ENCODE data around the gene PEX11G. TPM values are rescaled to one million over a fixed set of nuclear protein-coding genes. Genes with fewer than 3 reads are reported as not detected.

Gene PEX11G
- total and polyA plus RNA-seq, 9 of the 15 experiments (the other 6 are each of a cell fraction or from before 2014, with no cell fraction given): 0.07 to 3.2 (median 0.70) TPM; not detected in 1

DNA sequence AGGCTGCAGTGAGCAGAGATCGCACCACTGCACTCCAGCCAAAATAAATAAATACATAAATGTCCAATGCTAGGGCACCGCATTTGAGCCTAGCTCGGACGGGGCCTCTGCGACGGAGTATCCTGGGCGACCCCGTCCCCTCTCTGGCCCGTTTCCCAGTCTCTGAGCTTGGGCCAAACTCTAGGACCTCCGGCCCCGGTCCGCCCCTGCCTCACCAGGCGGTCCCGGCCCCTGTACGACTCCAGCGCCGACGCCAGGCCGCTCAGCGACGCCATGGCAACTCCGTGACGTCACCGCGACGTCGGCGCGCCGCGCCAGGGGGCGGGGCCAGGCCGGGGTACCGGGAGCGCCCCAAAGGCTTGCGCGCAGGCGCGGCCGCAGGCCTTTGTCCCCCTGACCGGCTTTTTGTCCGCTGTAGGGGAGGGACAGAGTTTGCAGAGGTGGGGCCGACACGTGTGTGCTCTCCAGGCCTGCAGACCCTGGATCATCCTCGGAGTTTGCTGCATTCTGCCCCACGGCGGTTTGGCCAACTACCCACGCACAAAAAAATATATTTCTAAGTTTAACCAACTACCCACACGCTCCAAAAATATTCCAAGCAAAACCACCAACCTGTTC lies at the start of gene PEX11G (continued):
- TF ChIP-seq, protein P1, sequence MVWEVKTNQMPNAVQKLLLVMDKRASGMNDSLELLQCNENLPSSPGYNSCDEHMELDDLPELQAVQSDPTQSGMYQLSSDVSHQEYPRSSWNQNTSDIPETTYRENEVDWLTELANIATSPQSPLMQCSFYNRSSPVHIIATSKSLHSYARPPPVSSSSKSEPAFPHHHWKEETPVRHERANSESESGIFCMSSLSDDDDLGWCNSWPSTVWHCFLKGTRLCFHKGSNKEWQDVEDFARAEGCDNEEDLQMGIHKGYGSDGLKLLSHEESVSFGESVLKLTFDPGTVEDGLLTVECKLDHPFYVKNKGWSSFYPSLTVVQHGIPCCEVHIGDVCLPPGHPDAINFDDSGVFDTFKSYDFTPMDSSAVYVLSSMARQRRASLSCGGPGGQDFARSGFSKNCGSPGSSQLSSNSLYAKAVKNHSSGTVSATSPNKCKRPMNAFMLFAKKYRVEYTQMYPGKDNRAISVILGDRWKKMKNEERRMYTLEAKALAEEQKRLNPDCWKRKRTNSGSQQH (CRISPR knock-in tag; IDR thresholded peaks at IDR 0.05): no peak
- no peak for TF ChIP-seq NCOA4 (IDR thresholded peaks at IDR 0.05; ENCODE audit: partially characterized antibody)
- TF ChIP-seq, protein P2, sequence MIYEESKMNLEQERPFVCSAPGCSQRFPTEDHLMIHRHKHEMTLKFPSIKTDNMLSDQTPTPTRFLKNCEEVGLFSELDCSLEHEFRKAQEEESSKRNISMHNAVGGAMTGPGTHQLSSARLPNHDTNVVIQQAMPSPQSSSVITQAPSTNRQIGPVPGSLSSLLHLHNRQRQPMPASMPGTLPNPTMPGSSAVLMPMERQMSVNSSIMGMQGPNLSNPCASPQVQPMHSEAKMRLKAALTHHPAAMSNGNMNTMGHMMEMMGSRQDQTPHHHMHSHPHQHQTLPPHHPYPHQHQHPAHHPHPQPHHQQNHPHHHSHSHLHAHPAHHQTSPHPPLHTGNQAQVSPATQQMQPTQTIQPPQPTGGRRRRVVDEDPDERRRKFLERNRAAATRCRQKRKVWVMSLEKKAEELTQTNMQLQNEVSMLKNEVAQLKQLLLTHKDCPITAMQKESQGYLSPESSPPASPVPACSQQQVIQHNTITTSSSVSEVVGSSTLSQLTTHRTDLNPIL (CRISPR knock-in tag; IDR thresholded peaks at IDR 0.05): no peak
- TF ChIP-seq POU5F1 (IDR thresholded peaks at IDR 0.05; ENCODE audit: borderline replicate concordance, low read depth, low read length, partially characterized antibody): no peak
- TF ChIP-seq MEF2A (IDR thresholded peaks at IDR 0.05; ENCODE audit: control insufficient read depth, low read depth, low read length): no peak
- TF ChIP-seq ZFPM2 (CRISPR knock-in tag; IDR thresholded peaks at IDR 0.05): no peak
- TF ChIP-seq KHSRP (IDR thresholded peaks at IDR 0.05): peak; percentile 85; the same call in 1 of the 2 replicates
- peak; percentile 78 for TF ChIP-seq POLR2A (conservative IDR thresholded peaks at IDR 0.05)
- no peak for TF ChIP-seq ZEB2 (IDR thresholded peaks at IDR 0.05)
- no peak for TF ChIP-seq MCM3 (IDR thresholded peaks at IDR 0.05)
- no peak for TF ChIP-seq NFXL1 (CRISPR knock-in tag; IDR thresholded peaks at IDR 0.05)
- TF ChIP-seq MCM2 (IDR thresholded peaks at IDR 0.05; ENCODE audit: low read depth): no peak
- no peak for TF ChIP-seq ZNF347 (CRISPR knock-in tag; IDR thresholded peaks at IDR 0.05; ENCODE audit: low read depth)
- no peak for TF ChIP-seq BDP1 (IDR thresholded peaks at IDR 0.05; ENCODE audit: insufficient read depth, insufficient read length)
- TF ChIP-seq, protein P3, sequence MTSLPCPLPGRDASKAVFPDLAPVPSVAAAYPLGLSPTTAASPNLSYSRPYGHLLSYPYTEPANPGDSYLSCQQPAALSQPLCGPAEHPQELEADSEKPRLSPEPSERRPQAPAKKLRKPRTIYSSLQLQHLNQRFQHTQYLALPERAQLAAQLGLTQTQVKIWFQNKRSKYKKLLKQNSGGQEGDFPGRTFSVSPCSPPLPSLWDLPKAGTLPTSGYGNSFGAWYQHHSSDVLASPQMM (CRISPR knock-in tag; IDR thresholded peaks at IDR 0.05): no peak
- TF ChIP-seq MAFF (IDR thresholded peaks at IDR 0.05; ENCODE audit: low read length): no peak
- TF ChIP-seq ZNF384 (IDR thresholded peaks at IDR 0.05; ENCODE audit: low read depth, low read length): no peak
- TF ChIP-seq LARP7 (IDR thresholded peaks at IDR 0.05): no peak
- TF ChIP-seq, protein P4, sequence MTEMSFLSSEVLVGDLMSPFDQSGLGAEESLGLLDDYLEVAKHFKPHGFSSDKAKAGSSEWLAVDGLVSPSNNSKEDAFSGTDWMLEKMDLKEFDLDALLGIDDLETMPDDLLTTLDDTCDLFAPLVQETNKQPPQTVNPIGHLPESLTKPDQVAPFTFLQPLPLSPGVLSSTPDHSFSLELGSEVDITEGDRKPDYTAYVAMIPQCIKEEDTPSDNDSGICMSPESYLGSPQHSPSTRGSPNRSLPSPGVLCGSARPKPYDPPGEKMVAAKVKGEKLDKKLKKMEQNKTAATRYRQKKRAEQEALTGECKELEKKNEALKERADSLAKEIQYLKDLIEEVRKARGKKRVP (CRISPR knock-in tag; IDR thresholded peaks at IDR 0.05): no peak
- peak; percentile 62; the same call in 1 of the 2 replicates for TF ChIP-seq MXI1 (IDR thresholded peaks at IDR 0.05; ENCODE audit: low read depth, low read length)
- peak; percentile 98 for TF ChIP-seq CREB1 (IDR thresholded peaks at IDR 0.05)
- TF ChIP-seq CREB1 (CRISPR knock-in tag; IDR thresholded peaks at IDR 0.05): peak; percentile 98
- TF ChIP-seq, protein P5, sequence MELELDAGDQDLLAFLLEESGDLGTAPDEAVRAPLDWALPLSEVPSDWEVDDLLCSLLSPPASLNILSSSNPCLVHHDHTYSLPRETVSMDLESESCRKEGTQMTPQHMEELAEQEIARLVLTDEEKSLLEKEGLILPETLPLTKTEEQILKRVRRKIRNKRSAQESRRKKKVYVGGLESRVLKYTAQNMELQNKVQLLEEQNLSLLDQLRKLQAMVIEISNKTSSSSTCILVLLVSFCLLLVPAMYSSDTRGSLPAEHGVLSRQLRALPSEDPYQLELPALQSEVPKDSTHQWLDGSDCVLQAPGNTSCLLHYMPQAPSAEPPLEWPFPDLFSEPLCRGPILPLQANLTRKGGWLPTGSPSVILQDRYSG (tag; conservative IDR thresholded peaks at IDR 0.05; ENCODE audit: low read depth): no peak
- no peak for TF ChIP-seq YBX1 (IDR thresholded peaks at IDR 0.05)
- TF ChIP-seq, protein P6, sequence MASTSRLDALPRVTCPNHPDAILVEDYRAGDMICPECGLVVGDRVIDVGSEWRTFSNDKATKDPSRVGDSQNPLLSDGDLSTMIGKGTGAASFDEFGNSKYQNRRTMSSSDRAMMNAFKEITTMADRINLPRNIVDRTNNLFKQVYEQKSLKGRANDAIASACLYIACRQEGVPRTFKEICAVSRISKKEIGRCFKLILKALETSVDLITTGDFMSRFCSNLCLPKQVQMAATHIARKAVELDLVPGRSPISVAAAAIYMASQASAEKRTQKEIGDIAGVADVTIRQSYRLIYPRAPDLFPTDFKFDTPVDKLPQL (IDR thresholded peaks at IDR 0.05; ENCODE audit: extremely low read depth, insufficient read length): no peak
- TF ChIP-seq COPS2 (conservative IDR thresholded peaks at IDR 0.05): no peak

Measured in K562 (cell line).